ENCODE results near the gene INSRR. TPM values are rescaled to one million over a fixed set of nuclear protein-coding genes. Genes with fewer than 3 reads are reported as not detected.

Gene INSRR
- total and polyA plus RNA-seq, 2 of the 8 experiments (the other 6 are each of a cell fraction or from before 2014, with no cell fraction given), result 0.02 TPM; not detected in 1

DNA sequence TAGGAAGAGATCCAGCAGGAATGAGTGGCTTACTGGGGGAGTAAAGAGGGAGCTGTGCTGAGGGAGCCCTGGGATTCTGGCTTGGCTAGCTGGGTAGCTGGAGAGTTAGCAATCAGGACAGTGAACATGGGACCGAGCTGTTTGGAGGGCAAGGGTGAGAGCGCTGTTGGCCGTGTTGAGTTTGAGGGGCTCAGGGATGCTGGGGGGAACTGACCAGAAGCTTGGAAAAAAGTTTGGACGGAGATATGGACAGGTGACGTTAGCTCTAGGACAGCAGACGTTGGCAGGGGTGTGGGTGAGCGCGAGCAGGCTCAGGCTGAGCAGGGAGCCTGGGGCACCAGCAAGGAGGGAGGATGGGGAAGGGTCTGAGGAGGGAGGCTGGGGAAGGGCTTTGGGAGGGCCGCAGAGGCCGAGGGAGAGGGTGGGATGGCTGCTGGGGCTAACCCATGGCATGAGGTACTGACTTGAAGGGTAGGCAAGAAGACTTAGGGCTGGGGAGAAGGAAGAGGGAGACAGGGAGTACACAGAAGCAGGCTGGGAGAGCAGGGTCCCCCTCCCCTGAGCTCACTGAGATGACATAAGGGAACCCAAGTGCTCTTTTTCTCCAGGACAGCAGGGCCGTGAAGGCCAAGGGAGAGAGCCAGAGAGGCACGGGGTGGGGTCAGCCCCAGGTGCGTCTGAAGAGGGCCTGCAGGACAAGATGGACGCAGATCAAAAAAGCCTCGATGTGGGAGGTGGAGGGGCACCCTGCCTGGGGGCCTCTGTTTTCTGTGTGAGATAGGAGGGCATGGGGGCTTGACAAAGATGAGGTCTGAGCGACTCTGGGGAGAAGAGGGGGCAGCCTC, 50.5 kb downstream of the INSRR start (continued):
- TF ChIP-seq TAF7 (optimal IDR thresholded peaks at IDR 0.05; ENCODE audit: borderline replicate concordance, low read depth, low read length) (no peak), JUN (IDR thresholded peaks at IDR 0.05; ENCODE audit: low read depth, low read length) (no peak), TAF1 (IDR thresholded peaks at IDR 0.05; ENCODE audit: low read depth, low read length) (no peak), SIN3A (conservative IDR thresholded peaks at IDR 0.05 in 1 of 2, IDR thresholded peaks at IDR 0.05 in 1 of 2; ENCODE audit: low read depth in 1 of 2, low read length in 2 of 2) (no peak), CBX8 (IDR thresholded peaks at IDR 0.05; ENCODE audit: borderline replicate concordance, low read depth, low read length) (no peak), KDM1A (IDR thresholded peaks at IDR 0.05; ENCODE audit: borderline replicate concordance, low read length) (no peak), HDAC6 (IDR thresholded peaks at IDR 0.05; ENCODE audit: low read depth, low read length) (no peak)
- TF ChIP-seq, protein P1, sequence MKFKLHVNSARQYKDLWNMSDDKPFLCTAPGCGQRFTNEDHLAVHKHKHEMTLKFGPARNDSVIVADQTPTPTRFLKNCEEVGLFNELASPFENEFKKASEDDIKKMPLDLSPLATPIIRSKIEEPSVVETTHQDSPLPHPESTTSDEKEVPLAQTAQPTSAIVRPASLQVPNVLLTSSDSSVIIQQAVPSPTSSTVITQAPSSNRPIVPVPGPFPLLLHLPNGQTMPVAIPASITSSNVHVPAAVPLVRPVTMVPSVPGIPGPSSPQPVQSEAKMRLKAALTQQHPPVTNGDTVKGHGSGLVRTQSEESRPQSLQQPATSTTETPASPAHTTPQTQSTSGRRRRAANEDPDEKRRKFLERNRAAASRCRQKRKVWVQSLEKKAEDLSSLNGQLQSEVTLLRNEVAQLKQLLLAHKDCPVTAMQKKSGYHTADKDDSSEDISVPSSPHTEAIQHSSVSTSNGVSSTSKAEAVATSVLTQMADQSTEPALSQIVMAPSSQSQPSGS (IDR thresholded peaks at IDR 0.05; ENCODE audit: low read length), result no peak
